ENCODE measurements around the gene HNRNPR. TPM values are rescaled to one million over a fixed set of nuclear protein-coding genes. Genes with fewer than 3 reads are reported as not detected.
"Not testable (repeated sequence)": the region's sequence is repeated elsewhere in the genome, so short reads cannot be mapped to it uniquely, and the experiment has no call there.

Gene HNRNPR
- total RNA-seq, 1 donor from 2014 or later, result 64.3 TPM

- H3K4me1 ChIP-seq, result no peaks in the 10 kb centered on the region
- no peaks in the 10 kb centered on the region for H3K36me3 ChIP-seq
- H3K9me3 ChIP-seq, result no peaks in the 10 kb centered on the region
- no peak overlapping the region for H3K4me3 ChIP-seq
- no peak overlapping the region for H3K27ac ChIP-seq
- intact Hi-C loops (cut with DNase I), result no loop called here
- TF ChIP-seq POLR2A (IDR thresholded peaks at IDR 0.05) (no peak), CTCF (IDR thresholded peaks at IDR 0.05) (no peak), POLR2AphosphoS5 (IDR thresholded peaks at IDR 0.05; ENCODE audit: insufficient read depth in 1 of 2, low read depth in 1 of 2) (no peak)
- no peak for DNase-seq (ENCODE audit: extremely low spot score in 2 of 2)
- H3K27me3 ChIP-seq, result no peaks in the 10 kb centered on the region
These were observed 70.0 kb downstream of the HNRNPR start for GRCh38 chr1:23274134-23274505.

- Histone ChIP-seq H3K27me3 (no peaks in the 10 kb centered on the region), H3K27ac (no peak overlapping the region), H3K36me3 (no peaks in the 10 kb centered on the region), H3K9me3 (no peaks in the 10 kb centered on the region), H3K4me1 (no peaks in the 10 kb centered on the region), H3K4me3 (no peak overlapping the region)
- DNase-seq (ENCODE audit: extremely low spot score in 2 of 2), result no peak
- intact Hi-C loops (cut with DNase I), result no loop called here
- TF ChIP-seq CTCF (IDR thresholded peaks at IDR 0.05) (no peak), POLR2A (IDR thresholded peaks at IDR 0.05) (no peak), POLR2AphosphoS5 (IDR thresholded peaks at IDR 0.05; ENCODE audit: insufficient read depth in 1 of 2, low read depth in 1 of 2) (no peak)
These were observed 70.5 kb downstream of the HNRNPR start for GRCh38 chr1:23273450-23274133.

- Histone ChIP-seq H3K9me3 (no peaks in the 10 kb centered on the region), H3K4me3 (no peak overlapping the region), H3K27ac (no peak overlapping the region), H3K27me3 (no peaks in the 10 kb centered on the region), H3K4me1 (no peaks in the 10 kb centered on the region), H3K36me3 (no peaks in the 10 kb centered on the region)
- no peak for DNase-seq (ENCODE audit: extremely low spot score in 2 of 2)
- intact Hi-C loops (cut with DNase I), result loop anchor here (5.0 kb wide), 1 partner anchor 869 kb away; no protein-coding TSS in a partner anchor
- TF ChIP-seq POLR2AphosphoS5 (IDR thresholded peaks at IDR 0.05; ENCODE audit: insufficient read depth in 1 of 2, low read depth in 1 of 2) (no peak), CTCF (IDR thresholded peaks at IDR 0.05) (no peak), POLR2A (IDR thresholded peaks at IDR 0.05) (no peak)
These were observed 80.7 kb downstream of the HNRNPR start for GRCh38 chr1:23263380-23263887.

GRCh38 chr1:23258082-23258481 lies 86.0 kb downstream of the HNRNPR start:
- H3K27me3 ChIP-seq; H3K9me3 ChIP-seq; H3K4me1 ChIP-seq; H3K4me3 ChIP-seq; intact Hi-C loops (cut with DNase I); H3K27ac ChIP-seq; H3K36me3 ChIP-seq; DNase-seq (ENCODE audit: extremely low spot score in 2 of 2): not testable (repeated sequence)

GRCh38 chr1:23257371-23257770 lies 86.7 kb downstream of the HNRNPR start:
- H3K4me1 ChIP-seq; H3K27ac ChIP-seq; DNase-seq (ENCODE audit: extremely low spot score in 2 of 2); H3K36me3 ChIP-seq; H3K4me3 ChIP-seq; intact Hi-C loops (cut with DNase I); H3K9me3 ChIP-seq; H3K27me3 ChIP-seq: not testable (repeated sequence)

Other genes starting within 250 kb of the HNRNPR start
- 23.8 TPM for gene LUZP1, start 175.4 kb downstream of the HNRNPR start, total RNA-seq
- not detected for gene HTR1D, start 126.8 kb downstream of the HNRNPR start, total RNA-seq
- gene ZNF436, start 25.6 kb upstream of the HNRNPR start, total RNA-seq, result 20.9 TPM
- gene TCEA3, start 80.5 kb upstream of the HNRNPR start, total RNA-seq, result 26.5 TPM
- 79.1 TPM for gene ASAP3, start 139.9 kb upstream of the HNRNPR start, total RNA-seq
- gene E2F2, start 186.9 kb upstream of the HNRNPR start, total RNA-seq, result 2.9 TPM
- gene ID3, start 215.2 kb upstream of the HNRNPR start, total RNA-seq, result 358 TPM